HG03432 (cell line): ENCODE results near the gene PLEKHS1.
A peak's percentile ranks its signal among the peaks of the same experiment; 100 is the strongest.

ENCODE experiments used
- ATAC-seq: cut with Tn5 transposase; IDR thresholded peaks from one replicate; pipeline ENCODE4 v1.9.1; 2021; ENCODE audit warnings: mild to moderate bottlenecking, moderate library complexity; ENCODE audit not compliant: unreplicated experiment

Gene PLEKHS1

DNA sequence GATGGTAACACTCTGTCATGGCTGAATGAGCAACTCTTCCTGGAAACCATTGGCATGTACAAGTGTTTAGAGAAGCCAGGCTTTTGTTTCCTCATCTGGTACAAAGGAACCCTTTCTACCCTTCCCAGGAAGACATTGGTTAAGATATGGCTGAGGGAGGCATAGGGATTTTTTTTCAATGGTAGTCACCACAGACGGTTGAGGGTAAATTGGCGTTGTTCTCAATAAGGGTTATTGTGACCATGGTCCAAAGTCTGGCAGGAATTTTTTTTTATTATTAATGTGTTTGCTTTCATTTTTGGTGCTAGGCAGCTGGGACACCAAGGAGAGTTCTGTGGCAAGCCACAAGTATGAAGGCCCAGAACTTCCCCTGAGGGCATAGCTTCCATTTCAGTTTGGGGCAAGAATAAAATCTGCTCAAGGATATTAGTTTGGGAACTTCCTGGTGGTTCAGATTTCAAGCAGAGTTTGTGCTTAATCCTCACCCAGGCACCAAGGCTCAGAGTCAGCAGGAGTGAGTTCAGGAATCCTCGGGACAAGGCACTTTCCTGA is at the start of gene PLEKHS1:
PLEKHS1 (plus strand) TSS at position 502 of the 552 bp plus-strand sequence. CDS start 3,596 bp downstream, outside the sequence.
- ATAC-seq: no peak

DNA sequence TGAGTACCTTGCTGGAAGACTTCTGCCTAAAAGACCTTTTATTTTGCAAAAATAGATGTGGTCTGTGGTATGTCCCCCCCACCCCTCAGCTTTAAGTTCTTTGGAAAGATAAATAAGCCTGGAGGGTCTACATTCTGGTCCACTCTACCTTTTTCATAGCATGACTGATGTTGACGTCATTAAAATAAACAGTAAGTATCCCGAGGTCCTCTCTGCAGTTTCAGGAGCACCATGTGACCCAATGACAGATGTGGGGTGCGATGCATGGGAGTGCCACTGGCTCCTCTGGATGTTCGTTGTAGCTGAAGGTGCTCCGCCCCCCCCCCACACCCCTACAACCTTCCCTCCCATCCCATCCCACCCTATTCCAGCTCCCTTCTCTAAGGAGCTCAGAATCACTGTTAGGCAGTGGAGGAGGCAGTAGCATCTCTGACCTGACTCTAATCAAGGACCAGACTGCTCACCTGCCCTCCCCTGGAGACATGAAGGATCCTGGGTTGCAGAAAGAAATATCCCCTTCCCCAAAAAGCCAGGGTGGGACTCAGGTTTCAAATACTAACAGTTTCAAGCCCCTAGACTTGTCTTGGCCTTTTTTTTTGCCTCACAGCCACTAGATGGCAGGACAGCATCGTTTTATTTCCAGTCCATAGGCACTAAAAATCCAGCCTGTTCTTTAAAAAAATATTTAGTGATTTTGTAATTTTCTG is 46.7 kb upstream of the PLEKHS1 start:
- ATAC-seq: no peak

DNA sequence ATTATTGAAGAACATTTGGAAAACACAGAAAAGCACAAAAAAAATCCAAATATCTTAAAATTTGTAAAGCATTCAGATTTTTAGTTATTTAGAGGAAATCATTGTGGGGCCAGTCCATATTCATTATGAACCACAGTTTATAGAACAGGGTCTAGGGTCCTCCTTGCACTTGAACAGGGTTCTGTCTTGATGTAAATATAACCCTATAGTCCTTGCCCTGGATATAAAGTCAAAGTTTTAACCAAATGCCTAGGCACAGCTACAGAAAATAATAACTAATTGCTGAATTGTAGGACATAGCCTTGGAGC is 46.2 kb upstream of the PLEKHS1 start:
- no peak for ATAC-seq

DNA sequence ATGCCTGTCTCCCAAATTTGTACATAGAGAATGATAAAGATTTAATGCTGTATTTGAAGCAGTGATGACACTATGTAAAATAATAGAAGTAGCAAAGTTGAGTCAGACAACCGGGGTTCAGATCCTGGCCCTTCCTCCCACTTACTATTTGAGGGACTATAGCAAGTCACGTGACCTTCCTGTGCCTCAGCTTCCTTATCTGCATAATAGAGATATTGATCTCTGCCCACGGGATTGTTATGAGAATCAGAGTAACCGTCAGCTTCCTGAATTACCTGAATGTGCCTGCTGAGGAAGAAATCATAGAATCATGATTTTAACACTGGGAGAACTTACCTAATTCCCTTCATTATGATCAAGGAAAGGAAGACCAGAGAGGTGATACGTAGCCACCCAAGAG is 44.9 kb upstream of the PLEKHS1 start:
- no peak for ATAC-seq

DNA sequence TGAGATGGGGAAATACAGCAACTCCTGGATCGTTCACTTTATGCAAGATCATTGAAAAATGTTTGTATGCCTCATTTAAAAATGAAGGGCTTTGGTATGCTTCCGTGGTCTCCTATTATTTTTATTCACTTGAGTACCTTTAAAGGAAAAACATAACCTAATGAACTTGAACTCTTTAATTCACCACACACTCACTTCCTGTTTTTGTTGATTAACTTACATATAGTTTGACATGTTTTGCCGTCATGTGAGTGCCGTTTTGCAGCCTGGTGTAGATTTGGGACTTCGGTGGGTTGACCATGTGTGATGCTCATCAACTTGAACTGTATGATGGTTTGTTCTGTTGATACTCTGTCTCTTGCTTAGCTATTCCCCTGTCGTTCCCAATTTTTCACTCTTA is 42.8 kb upstream of the PLEKHS1 start:
- no peak for ATAC-seq

DNA sequence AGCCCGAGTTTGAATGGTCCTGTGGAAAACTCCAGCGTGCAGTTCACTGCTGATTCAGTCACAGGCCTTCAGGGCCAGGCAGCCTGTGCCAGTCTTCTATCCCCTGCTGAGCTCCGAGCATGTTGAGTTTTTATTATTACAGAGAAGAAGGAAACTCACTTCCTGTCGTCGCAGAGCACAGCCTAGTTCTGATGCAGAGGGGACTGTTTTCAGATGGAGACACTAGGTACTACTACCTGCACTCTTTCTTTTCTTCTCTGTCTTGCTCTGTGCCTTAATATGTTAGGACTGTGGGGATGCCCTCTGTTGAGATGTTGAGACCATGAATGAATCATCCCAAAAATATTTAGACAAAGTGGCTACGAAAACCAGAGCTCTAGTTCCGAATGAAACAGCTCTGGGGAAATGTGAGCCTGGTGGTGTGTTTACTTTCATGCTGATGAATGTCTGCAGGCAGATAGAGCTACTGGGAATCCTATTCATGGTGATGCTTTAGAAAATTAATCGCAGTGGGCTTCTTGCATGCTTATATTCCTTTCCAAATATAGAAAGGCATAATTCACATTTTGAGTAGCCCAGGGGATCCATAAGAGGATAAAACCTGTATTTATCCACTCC is 42.2 kb upstream of the PLEKHS1 start:
- no peak for ATAC-seq

DNA sequence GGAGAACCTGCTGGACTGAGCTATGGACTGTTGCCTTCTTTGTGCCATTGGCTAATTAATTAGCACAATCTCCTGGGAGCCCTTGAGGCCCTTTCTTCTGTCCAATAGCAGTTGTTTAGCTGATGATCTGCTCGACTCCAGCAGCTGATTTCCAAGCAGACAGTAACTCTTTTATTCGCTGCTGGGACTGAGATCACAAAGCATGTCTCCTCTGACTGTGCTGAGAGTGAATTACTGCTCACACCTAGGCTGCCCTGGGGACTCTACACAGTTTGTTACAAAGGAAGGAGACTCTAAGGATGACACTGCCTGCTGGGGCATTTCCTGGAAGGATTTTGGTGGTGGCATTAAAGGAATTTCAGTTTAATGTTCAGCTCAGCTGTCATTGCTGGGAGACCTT is 40.3 kb upstream of the PLEKHS1 start:
- ATAC-seq: no peak

DNA sequence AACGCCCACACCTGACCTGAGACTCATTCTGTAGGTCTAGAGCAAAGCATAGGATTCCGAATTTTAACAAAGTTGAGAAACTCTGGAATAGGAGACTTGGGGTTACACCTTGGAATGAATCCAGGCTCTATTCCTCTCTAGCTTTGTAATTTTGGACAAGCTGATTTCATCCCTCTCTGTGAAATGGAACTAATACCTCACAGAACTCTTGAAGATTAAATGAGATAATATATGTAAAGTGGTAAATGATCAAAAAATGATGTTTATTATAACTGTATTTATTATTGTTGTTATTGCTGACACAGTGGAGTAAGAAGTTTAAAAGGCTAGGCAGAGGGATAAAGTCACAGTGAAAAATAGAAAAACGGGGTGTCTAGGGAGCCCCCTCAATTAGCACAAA is 39.5 kb upstream of the PLEKHS1 start:
- ATAC-seq: no peak

DNA sequence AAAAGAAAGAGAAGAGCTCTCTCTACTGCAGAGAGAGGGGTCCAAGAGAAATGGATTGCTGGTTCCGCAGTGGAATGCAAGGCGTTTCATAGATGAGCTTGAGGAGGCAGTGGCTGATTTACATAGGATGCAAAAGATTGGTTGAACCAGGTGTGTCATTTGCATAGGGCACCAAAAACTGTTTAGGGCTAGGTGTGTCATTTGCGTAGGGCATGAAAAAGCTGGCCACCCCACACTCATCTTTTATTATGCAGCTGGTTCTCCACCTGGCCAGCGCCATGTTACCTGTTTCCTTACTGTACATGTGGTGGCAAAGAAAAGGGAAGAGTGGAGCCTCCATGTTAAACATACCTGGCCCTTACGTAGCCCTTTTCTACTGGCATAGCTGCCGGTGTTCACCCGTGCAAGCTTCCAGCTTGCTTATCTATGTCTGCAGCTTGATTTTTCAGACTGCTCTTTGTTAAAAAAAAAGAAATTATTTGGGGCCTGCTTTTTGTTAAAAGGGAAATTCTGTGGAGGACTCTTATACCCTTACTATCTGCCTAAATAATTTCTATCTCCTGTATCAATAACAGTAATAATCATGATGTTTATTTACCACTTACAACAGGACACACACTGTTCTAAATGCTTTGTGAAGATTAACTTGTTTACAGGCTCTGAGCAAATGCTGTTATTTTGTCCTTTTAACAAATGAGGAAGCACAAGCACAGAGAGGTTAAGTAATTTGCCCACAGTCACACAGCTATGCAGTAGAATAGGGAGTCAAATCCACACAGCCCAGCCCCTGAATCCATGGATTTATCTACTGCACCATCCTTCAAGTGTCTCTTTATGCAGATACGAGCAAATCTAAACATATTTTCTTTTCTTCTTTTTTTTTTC is 38.5 kb upstream of the PLEKHS1 start:
- no peak for ATAC-seq

DNA sequence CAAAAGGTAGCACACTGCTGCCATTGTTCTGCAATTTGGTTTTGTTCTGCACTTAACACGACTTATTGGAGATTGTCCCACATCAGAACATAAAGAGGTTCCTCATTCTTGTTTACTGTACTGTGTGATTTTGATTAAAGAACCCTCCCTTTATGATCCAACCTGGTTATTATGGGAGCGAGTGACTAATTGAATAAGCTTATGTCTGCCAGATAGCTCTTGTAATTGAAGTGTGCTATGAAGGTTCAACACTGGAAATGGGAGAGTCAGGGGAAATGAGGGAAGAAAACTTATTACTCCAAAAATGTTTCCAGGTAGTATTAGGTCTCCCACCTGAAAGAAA is 37.9 kb upstream of the PLEKHS1 start:
- no peak for ATAC-seq

DNA sequence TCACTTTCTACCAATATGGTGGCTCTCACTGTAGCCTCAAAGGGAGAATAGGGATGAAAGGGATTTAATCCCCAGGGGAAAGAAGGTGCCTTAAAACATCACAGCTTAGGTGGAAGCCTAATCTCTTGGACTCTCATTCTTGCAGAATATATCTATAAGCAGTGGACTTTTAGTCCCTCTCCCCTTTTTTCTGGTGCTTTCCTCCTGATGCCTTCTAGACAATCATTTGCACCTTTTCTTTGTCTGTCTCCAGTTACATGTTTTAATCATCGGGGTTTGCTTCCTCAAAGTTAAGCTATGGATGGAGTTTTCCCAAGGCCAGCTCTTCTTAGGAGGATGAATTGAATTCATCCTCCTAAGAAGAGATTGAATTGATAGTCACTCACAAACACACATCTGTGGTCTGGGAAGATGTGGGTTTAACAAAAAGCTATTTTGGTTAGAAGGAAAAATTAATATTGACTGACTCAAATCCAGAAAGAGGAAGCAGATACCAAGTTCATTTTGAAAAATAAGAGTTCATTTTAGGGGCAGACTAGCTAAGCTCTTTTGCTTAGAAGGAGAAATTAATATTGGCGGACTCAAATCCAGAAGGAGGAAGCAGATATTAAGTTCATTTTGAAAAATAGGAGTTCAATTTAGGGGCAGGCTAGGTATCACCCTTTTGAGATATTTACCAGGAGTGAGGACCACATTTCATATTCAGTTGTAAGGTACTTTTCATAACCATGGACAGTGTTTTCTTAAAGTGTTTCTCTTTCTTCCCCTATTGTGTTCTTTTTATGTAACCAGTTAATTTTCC is 35.2 kb upstream of the PLEKHS1 start:
- ATAC-seq: peak; percentile 55

DNA sequence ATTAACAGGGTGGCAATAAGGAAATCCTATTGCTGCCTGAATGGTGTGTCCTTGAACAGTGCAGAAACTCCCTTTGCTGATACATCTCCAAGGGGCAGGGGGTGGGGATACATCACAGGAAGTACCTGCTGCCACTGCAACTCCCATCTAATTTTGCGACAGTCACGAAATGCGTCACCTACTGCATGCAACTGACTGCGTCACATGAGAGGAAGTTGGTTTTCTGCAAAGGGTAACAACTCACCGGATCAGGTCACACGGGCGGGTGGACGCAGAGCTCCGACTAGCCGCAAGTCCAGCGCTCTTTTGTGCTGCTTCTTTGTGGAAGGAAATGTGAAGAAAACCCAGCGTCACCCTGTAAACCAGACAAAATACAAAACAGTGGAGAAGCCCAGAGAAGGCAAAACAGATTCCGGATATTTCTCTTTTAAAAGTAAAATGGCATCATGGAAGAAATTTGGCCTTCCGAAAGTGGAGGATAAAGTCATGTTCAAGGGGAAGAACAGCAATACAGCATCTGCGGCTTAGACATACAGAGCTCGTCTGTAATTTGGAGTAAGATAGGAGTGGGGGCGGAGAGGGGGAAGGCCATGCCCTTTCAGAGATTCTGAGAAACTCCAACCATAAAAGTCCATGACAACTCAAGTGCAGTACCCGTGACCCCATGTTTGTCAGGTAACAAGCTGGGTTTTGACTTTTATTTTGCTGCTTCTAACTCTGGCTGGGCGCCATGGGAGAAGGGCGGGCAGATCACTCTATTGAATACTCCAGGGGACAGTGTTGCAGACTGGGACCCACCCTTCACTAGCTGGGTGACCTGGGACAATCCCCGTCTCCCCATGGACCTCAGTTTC is 32.3 kb upstream of the PLEKHS1 start:
- ATAC-seq: no peak

DNA sequence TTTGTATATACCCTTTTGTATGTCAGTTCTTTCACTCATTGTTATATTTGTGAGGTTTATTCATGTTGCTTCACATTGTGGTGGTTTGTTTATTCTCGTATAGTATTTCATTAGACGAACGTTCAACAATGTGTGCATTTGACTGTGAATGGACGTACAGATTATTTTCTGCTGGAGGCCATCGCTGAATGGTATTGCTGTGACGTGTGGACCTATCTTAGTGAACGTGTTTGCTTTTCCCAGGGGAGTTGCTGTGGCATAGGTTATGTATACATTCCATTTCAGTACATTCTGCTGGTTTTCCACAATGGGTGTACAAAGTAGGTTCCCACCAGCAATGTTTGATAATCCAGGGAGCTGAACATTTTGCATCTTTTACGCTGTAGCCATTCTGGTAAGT is 31.1 kb upstream of the PLEKHS1 start:
- ATAC-seq: no peak

DNA sequence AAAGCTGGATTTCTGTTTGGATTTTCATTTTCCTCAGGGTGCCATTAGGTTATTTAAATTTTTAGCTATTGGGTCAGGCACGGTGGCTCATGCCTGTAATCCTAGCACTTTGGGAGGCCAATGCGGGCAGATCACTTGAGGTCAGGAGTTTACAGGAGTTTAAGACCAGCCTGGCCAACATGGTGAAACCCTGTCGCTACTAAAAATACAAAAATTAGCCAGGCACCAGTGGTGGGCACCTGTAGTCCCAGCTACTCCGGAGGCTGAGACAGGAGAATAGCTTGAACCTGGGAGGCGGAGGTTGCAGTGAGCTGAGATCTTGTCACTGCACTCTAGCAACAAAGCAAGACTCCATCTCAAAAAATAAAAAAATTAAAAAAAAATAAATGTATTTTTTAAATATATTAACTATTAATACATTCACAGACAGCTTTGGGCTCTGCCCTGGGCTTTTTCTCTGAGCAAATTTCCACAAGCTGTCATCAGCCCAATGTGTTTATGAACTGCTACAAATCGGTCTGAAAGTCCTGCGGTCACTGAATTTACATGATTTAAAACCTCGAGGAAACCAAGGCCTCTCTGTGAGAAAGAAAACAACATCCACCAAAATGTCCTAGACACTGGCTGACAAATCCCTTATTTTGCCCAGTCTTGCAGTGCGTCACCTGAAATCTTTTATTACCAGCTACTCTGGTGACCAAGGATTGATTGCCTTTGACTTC is 19.2 kb upstream of the PLEKHS1 start:
- no peak for ATAC-seq

DNA sequence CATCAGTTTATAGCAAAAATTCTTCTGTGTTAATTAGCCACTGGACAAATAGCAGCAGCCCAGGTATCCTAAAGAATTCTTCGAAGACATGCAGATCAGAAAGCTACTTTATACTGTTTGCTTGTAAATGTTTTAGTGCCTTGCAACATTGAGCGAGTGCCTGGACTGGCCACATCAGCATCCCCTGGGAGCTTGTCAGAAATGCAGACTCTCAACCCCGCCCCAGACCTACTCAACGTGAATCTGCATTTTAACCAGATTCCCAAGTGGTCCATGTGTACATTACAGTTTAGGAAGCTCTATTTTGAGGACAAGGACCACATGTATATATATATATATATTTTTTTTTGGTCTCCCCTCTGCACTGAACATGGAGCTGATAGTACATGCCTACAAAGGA is 18.5 kb upstream of the PLEKHS1 start:
- no peak for ATAC-seq

DNA sequence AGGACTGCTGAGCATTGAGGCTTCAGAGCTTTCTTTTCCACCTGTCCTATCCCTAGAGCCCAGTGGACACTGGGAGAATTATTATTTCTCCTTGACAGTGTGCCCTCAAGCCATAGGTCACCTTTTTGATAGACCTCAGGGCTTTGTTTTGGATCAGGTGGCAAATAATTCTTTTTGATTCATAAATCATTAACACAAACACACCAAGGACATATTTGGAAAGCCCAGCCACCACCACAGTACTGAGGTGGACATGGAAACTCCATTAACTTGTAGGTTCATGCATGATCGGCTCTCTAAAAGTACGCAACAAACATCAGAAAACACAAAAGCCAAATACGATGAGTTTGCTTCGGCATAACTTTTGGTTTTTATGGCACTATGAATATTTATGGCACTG is 17.8 kb upstream of the PLEKHS1 start:
- ATAC-seq: no peak

DNA sequence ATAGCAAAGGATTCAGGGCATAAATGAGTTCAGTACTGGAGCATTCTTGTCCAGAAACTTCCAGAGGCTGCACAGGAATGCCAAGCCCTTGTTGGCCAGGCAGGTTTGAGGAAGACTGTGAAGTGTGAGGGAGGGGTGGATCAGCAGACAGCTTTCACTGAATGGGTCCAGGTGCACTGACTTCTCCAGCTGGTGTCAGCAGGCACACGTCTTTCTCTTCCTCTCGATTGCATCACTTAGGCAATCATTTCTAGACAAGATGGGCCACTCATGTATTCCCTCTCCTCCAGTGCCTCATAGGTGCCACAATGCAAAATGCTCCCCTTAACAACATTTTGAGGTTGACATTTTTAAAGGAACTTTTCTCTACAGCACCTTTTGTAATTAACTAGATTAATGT is 15.6 kb upstream of the PLEKHS1 start:
- ATAC-seq: peak; percentile 90

DNA sequence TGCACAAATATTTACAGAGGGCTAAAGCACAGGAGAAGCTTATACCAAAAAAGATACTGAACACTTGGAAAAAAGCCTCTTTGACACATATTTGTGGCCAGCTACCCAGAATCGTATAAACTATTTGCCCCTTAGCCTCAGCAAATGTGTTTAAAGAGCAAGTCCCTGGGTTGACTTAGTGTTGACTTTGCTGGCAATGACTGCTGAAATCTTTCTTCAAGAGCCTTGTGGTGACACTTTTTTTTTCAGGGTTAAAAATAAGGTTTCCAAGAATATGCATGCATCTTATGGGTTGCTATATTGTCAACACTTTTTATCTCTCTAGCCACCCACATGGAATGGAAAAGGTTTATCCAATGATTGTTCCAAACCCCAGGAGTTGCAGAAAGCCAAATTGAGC is 14.9 kb upstream of the PLEKHS1 start:
- no peak for ATAC-seq

DNA sequence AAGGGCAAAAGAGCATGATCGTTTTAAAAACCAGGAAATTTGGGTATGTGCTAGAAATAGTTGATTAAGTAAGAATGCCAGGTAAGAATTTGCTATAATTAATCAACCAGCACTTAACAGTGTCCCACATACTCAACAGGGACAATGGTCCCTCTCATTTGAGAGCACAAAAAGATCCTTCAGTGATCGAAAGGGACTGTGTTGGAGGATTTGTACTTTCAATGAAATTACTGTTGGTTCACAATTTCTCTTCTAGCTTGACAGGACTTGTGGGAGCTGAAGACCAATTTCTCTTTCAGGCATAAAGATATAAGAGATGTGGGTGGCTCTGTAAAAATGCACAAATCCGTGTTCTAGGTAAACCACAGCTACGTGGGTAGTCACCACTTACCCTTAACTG is 12.5 kb upstream of the PLEKHS1 start:
- no peak for ATAC-seq
